WTC11 (cell line): ENCODE data around the gene ST8SIA1.

Source experiments
- ATF2 ChIP-seq: sonication (generic); formaldehyde crosslinking; IDR thresholded peaks from 2 replicates; pipeline ENCODE4 v1.8.1; 2022; ENCODE audit warnings: low read depth, missing genetic modification reagents, borderline replicate concordance
- ATF3 ChIP-seq: sonication (generic); formaldehyde crosslinking; conservative IDR thresholded peaks from 2 replicates; pipeline ENCODE4 v1.8.1; 2022; ENCODE audit warnings: mild to moderate bottlenecking, missing genetic modification reagents
- CBFB ChIP-seq: sonication (generic); formaldehyde crosslinking; IDR thresholded peaks from 2 replicates; pipeline ENCODE4 v1.8.1; 2022; ENCODE audit warnings: mild to moderate bottlenecking, low read depth, missing genetic modification reagents
- CTCF ChIP-seq: fragments of 200-600 bp; IDR thresholded peaks from 2 replicates; pipeline ENCODE4 v1.8.0; 2022; ENCODE audit warnings: antibody characterized with exemption
- E2F4 ChIP-seq: sonication (generic); formaldehyde crosslinking; IDR thresholded peaks from 2 replicates; pipeline ENCODE4 v1.8.1; 2022; ENCODE audit warnings: low read depth, mild to moderate bottlenecking, moderate library complexity, missing genetic modification reagents, borderline replicate concordance
- IRF1 ChIP-seq: sonication (generic); formaldehyde crosslinking; IDR thresholded peaks from 2 replicates; pipeline ENCODE4 v1.8.0; 2023; ENCODE audit warnings: missing genetic modification reagents
- NFE2L1 ChIP-seq: sonication (generic); formaldehyde crosslinking; IDR thresholded peaks from 2 replicates; pipeline ENCODE4 v1.8.1; 2023; ENCODE audit warnings: missing genetic modification reagents
- NR1H2 ChIP-seq: sonication (generic); formaldehyde crosslinking; IDR thresholded peaks from 2 replicates; pipeline ENCODE4 v1.9.0; 2021; ENCODE audit warnings: mild to moderate bottlenecking, moderate library complexity, missing genetic modification reagents
- SOX15 ChIP-seq: fragments of 250-450 bp; sonication (Bioruptor Pico); IDR thresholded peaks from 2 replicates; pipeline ENCODE4 v1.9.0; 2021; ENCODE audit warnings: mild to moderate bottlenecking
- USF2 ChIP-seq: sonication (generic); formaldehyde crosslinking; IDR thresholded peaks from 2 replicates; pipeline ENCODE4 v1.8.1; 2023; ENCODE audit warnings: mild to moderate bottlenecking, missing genetic modification reagents, moderate library complexity
- ZBTB21 ChIP-seq: sonication (generic); formaldehyde crosslinking; IDR thresholded peaks from 2 replicates; pipeline ENCODE4 v1.8.1; 2023; ENCODE audit warnings: mild to moderate bottlenecking, missing genetic modification reagents, borderline replicate concordance
- ZNF219 ChIP-seq: sonication (generic); formaldehyde crosslinking; IDR thresholded peaks from 2 replicates; pipeline ENCODE4 v1.8.0; 2023; ENCODE audit warnings: missing genetic modification reagents, mild to moderate bottlenecking, borderline replicate concordance
- ZNF396 ChIP-seq: fragments of 250-450 bp; sonication (Bioruptor Pico); IDR thresholded peaks from 2 replicates; pipeline ENCODE4 v1.8.0; 2021; ENCODE audit warnings: mild to moderate bottlenecking, moderate library complexity, borderline replicate concordance

- TF ChIP-seq IRF1 (CRISPR knock-in tag): no peak
- TF ChIP-seq CTCF: no peak
- no peak for TF ChIP-seq USF2 (CRISPR knock-in tag)
- TF ChIP-seq ZBTB21 (CRISPR knock-in tag): no peak
- no peak for TF ChIP-seq ATF3
- no peak for TF ChIP-seq E2F4 (CRISPR knock-in tag)
- no peak for TF ChIP-seq CBFB
- TF ChIP-seq NR1H2 (CRISPR knock-in tag): no peak
- TF ChIP-seq SOX15: no peak
- TF ChIP-seq ZNF219 (CRISPR knock-in tag): no peak
- TF ChIP-seq NFE2L1 (CRISPR knock-in tag): no peak
- no peak for TF ChIP-seq ZNF396 (CRISPR knock-in tag)
- TF ChIP-seq ATF2 (CRISPR knock-in tag): no peak
These were observed 153.8 kb downstream of the ST8SIA1 start for GRCh38 chr12:22180705-22181104.
